Mesenchymal stem cell (in vitro differentiated cells and primary cell): ENCODE results near the gene MYLK2.

Experiments
- DNase-seq: peaks from one replicate; pipeline ENCODE4 v3.0.0-alpha.2; 2013
- H2AFZ ChIP-seq: one replicate; pipeline ENCODE4 v1.6.1; 2013; ENCODE audit warnings: low read depth, mild to moderate bottlenecking, control low read depth, inconsistent platforms, low read length, moderate library complexity
- H2AK5ac ChIP-seq: 2 replicates; pipeline ENCODE4 v1.6.1; 2013; ENCODE audit warnings: low read length, moderate library complexity, mild to moderate bottlenecking, inconsistent platforms; ENCODE audit not compliant: severe bottlenecking
- H2BK120ac ChIP-seq: one replicate; pipeline ENCODE4 v1.6.1; 2013; ENCODE audit warnings: low read depth, mild to moderate bottlenecking, inconsistent platforms, low read length, moderate library complexity
- H2BK12ac ChIP-seq, 2 experiments: one replicate each; pipeline ENCODE4 v1.6.1; 2013; ENCODE audit warnings: inconsistent platforms in 2 of 2, low read length in 2 of 2, mild to moderate bottlenecking in 2 of 2, moderate library complexity in 2 of 2, control low read depth in 1 of 2
- H2BK15ac ChIP-seq: one replicate; pipeline ENCODE4 v1.6.1; 2013; ENCODE audit warnings: mild to moderate bottlenecking, low read depth, inconsistent platforms; ENCODE audit not compliant: poor library complexity, severe bottlenecking
- H2BK5ac ChIP-seq: 2 replicates; pipeline ENCODE4 v1.6.1; 2013; ENCODE audit warnings: low read depth, mild to moderate bottlenecking, low read length, control low read depth, inconsistent platforms; ENCODE audit not compliant: poor library complexity, severe bottlenecking
- H3K14ac ChIP-seq, 2 experiments: one replicate each; pipeline ENCODE4 v1.6.1; 2013; ENCODE audit warnings: inconsistent platforms in 2 of 2, low read length in 2 of 2, control low read depth in 1 of 2, mild to moderate bottlenecking in 1 of 2, moderate library complexity in 1 of 2
- H3K18ac ChIP-seq, 2 experiments: one replicate each; pipeline ENCODE4 v1.6.1; 2013; ENCODE audit warnings: inconsistent platforms in 2 of 2, low read length in 2 of 2, control low read depth in 1 of 2, low read depth in 1 of 2, mild to moderate bottlenecking in 1 of 2
- H3K23ac ChIP-seq, 2 experiments: one replicate each; pipeline ENCODE4 v1.6.1; 2013; ENCODE audit warnings: inconsistent platforms in 2 of 2, low read length in 2 of 2, mild to moderate bottlenecking in 2 of 2, moderate library complexity in 2 of 2, control low read depth in 1 of 2
- H3K27ac ChIP-seq: 2 replicates; pipeline ENCODE4 v1.5.1; 2013; ENCODE audit warnings: mild to moderate bottlenecking, moderate library complexity, low read length, control low read depth, inconsistent platforms; ENCODE audit not compliant: poor library complexity, severe bottlenecking
- H3K27me3 ChIP-seq, 2 experiments: 2 replicates each; pipeline versions ENCODE4 v1.6.1 to v1.7.0; 2013; ENCODE audit warnings: low read length in 2 of 2, mild to moderate bottlenecking in 2 of 2, moderate library complexity in 2 of 2, control low read depth in 1 of 2, inconsistent platforms in 1 of 2; ENCODE audit not compliant: control insufficient read depth in 1 of 2, insufficient read depth in 1 of 2
- H3K36me3 ChIP-seq, 2 experiments: 2 replicates each; pipeline versions ENCODE4 v1.6.1 to v1.7.0; 2013; ENCODE audit warnings: low read length in 2 of 2, control low read depth in 1 of 2, inconsistent platforms in 1 of 2, low read depth in 1 of 2, mild to moderate bottlenecking in 1 of 2; ENCODE audit not compliant: insufficient read depth in 2 of 2, control insufficient read depth in 1 of 2
- H3K4ac ChIP-seq, 2 experiments: one replicate each; pipeline ENCODE4 v1.6.1; 2013; ENCODE audit warnings: inconsistent platforms in 2 of 2, low read length in 2 of 2, mild to moderate bottlenecking in 2 of 2, moderate library complexity in 2 of 2, control low read depth in 1 of 2, low read depth in 1 of 2
- H3K4me1 ChIP-seq: 2 replicates; pipeline ENCODE4 v1.6.1; 2013; ENCODE audit warnings: low read depth, low read length, control low read depth; ENCODE audit not compliant: control insufficient read depth, insufficient read depth
- H3K4me2 ChIP-seq: 2 replicates; pipeline ENCODE4 v1.6.1; 2013; ENCODE audit warnings: low read length, mild to moderate bottlenecking, inconsistent platforms; ENCODE audit not compliant: poor library complexity, severe bottlenecking
- H3K4me3 ChIP-seq, 2 experiments: 2 replicates each; pipeline versions ENCODE4 v1.5.1 to v1.7.0; 2013; ENCODE audit warnings: low read length in 2 of 2, mild to moderate bottlenecking in 2 of 2, control low read depth in 1 of 2, low read depth in 1 of 2; ENCODE audit not compliant: insufficient read depth in 1 of 2
- H3K79me1 ChIP-seq: replicated peaks from 2 replicates; pipeline ENCODE4 v1.6.1; 2013; ENCODE audit warnings: mild to moderate bottlenecking, control low read depth, low read length, inconsistent platforms; ENCODE audit not compliant: poor library complexity, severe bottlenecking
- H3K9ac ChIP-seq: 2 replicates; pipeline ENCODE4 v1.7.0; 2013; ENCODE audit warnings: mild to moderate bottlenecking, low read length, moderate library complexity
- H3K9me3 ChIP-seq: 2 replicates; pipeline ENCODE4 v1.7.0; 2013; ENCODE audit warnings: mild to moderate bottlenecking, low read length; ENCODE audit not compliant: control insufficient read depth
- H4K8ac ChIP-seq: one replicate; pipeline ENCODE4 v1.6.1; 2013; ENCODE audit warnings: inconsistent platforms, mild to moderate bottlenecking, low read length, moderate library complexity
- H4K91ac ChIP-seq: one replicate; pipeline ENCODE4 v1.6.1; 2013; ENCODE audit warnings: mild to moderate bottlenecking, low read length, inconsistent platforms
- WGBS: methylation state at CpG from one replicate; pipeline ENCODE4 v1.1.7; 2013; ENCODE audit warnings: mixed read lengths; 5-methylcytosine and 5-hydroxymethylcytosine counted together

MYLK2 gene

GRCh38 chr20:31835977-31836852, 17.1 kb downstream of the MYLK2 start:
- Histone ChIP-seq H4K91ac (no peak overlapping the region), H3K14ac (no peak overlapping the region), H2BK12ac (no peak overlapping the region), H2AK5ac (peak overlapping the region; percentile 62), H2AFZ (no peak overlapping the region), H3K36me3 (no peaks in the 10 kb centered on the region), H2BK5ac (peak overlapping the region; percentile 1), H2BK15ac (no peak overlapping the region), H3K4ac (no peak overlapping the region), H3K27ac (peak overlapping the region; percentile 47), H3K27me3 (peaks cover 0 to 71% of the 10 kb centered on the region in 2 experiments), H3K18ac (no peak overlapping the region), H3K9me3 (no peaks in the 10 kb centered on the region), H3K9ac (no peak overlapping the region), H3K4me3 (no peak overlapping the region), H3K23ac (no peak overlapping the region), H3K79me1 (no peaks in the 10 kb centered on the region), H2BK120ac (no peak overlapping the region), H3K4me2 (no peak overlapping the region), H3K4me1 (peaks cover 61% of the 10 kb centered on the region), H4K8ac (no peak overlapping the region)
- WGBS = 33% methylated on average over 13 of the region's 14 CpGs
- DNase-seq = peak; percentile 94

GRCh38 chr20:31836853-31837608, 17.9 kb downstream of the MYLK2 start:
- peak overlapping the region in 1 of 2 experiments; percentile 25 for H3K18ac ChIP-seq
- no peak overlapping the region for H3K4ac ChIP-seq
- H3K4me3 ChIP-seq = no peak overlapping the region
- H2AFZ ChIP-seq = no peak overlapping the region
- DNase-seq = no peak
- 71% methylated on average over 5 of the region's 5 CpGs for WGBS
- H3K23ac ChIP-seq = no peak overlapping the region
- no peak overlapping the region for H4K91ac ChIP-seq
- H3K27me3 ChIP-seq = peaks cover 0 to 64% of the 10 kb centered on the region in 2 experiments
- H3K9me3 ChIP-seq = no peaks in the 10 kb centered on the region
- H2BK5ac ChIP-seq = peak overlapping the region; percentile 5
- H2BK12ac ChIP-seq = no peak overlapping the region
- H2BK120ac ChIP-seq = no peak overlapping the region
- H2BK15ac ChIP-seq = no peak overlapping the region
- H3K4me1 ChIP-seq = peaks cover 67% of the 10 kb centered on the region
- no peak overlapping the region for H4K8ac ChIP-seq
- H3K27ac ChIP-seq = no peak overlapping the region
- H3K79me1 ChIP-seq = no peaks in the 10 kb centered on the region
- H3K14ac ChIP-seq = peak overlapping the region in 1 of 2 experiments; percentile 49
- H3K36me3 ChIP-seq = no peaks in the 10 kb centered on the region
- peak overlapping the region; percentile 77 for H2AK5ac ChIP-seq
- no peak overlapping the region for H3K9ac ChIP-seq
- H3K4me2 ChIP-seq = no peak overlapping the region

DNA sequence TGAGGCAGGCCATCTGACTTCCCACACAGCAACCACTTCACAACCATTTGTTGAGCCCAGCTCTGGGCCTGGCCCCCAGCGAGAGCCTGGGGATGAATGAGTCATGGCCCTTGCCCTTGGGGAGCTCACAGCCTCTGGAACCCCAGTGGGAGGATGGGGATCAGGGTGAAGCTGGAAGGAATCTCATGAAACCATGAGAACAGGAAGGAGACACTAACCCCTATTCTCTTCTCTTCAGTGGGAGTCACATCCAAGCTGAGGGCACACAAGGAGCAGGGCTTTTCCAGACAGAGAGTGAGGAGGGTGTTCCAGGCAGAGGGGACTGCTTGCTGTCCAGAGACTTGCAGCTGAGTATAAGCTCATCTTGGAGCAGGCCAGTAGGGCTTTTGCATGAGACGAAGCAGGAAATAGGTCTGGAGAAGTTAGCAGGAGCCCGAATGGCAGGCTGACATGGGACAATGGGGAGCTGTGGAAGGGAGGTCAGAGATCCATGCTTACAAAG, 18.8 kb downstream of the MYLK2 start:
- peak; percentile 68 for DNase-seq
- WGBS = 23% methylated on average over 3 of the region's 3 CpGs
- H3K4me1 ChIP-seq = peaks cover 76% of the 10 kb centered on the region
- no peak overlapping the region for H3K18ac ChIP-seq
- no peak overlapping the region for H2AFZ ChIP-seq
- peak overlapping the region; percentile 16 for H2AK5ac ChIP-seq
- H3K4ac ChIP-seq = no peak overlapping the region
- H4K91ac ChIP-seq = no peak overlapping the region
- H3K4me3 ChIP-seq = no peak overlapping the region
- no peaks in the 10 kb centered on the region for H3K79me1 ChIP-seq
- H3K14ac ChIP-seq = peak overlapping the region in 1 of 2 experiments; percentile 0
- H2BK5ac ChIP-seq = no peak overlapping the region
- H4K8ac ChIP-seq = no peak overlapping the region
- H3K27ac ChIP-seq = no peak overlapping the region
- no peak overlapping the region for H2BK12ac ChIP-seq
- H2BK15ac ChIP-seq = no peak overlapping the region
- peaks cover 0 to 57% of the 10 kb centered on the region in 2 experiments for H3K27me3 ChIP-seq
- no peak overlapping the region for H3K23ac ChIP-seq
- no peak overlapping the region for H3K9ac ChIP-seq
- no peak overlapping the region for H2BK120ac ChIP-seq
- H3K4me2 ChIP-seq = no peak overlapping the region
- H3K9me3 ChIP-seq = no peaks in the 10 kb centered on the region
- no peaks in the 10 kb centered on the region for H3K36me3 ChIP-seq
